ENCODE measurements around the gene NRF1. TPM values are rescaled to one million over a fixed set of nuclear protein-coding genes. Genes with fewer than 3 reads are reported as not detected.
A peak's percentile ranks its signal among the peaks of the same experiment; 100 is the strongest.

NRF1 gene
- total and polyA plus RNA-seq, 2 of the 13 experiments (the other 11 are each of a cell fraction or from before 2014, with no cell fraction given), result 9.3 to 10.1 TPM

DNA sequence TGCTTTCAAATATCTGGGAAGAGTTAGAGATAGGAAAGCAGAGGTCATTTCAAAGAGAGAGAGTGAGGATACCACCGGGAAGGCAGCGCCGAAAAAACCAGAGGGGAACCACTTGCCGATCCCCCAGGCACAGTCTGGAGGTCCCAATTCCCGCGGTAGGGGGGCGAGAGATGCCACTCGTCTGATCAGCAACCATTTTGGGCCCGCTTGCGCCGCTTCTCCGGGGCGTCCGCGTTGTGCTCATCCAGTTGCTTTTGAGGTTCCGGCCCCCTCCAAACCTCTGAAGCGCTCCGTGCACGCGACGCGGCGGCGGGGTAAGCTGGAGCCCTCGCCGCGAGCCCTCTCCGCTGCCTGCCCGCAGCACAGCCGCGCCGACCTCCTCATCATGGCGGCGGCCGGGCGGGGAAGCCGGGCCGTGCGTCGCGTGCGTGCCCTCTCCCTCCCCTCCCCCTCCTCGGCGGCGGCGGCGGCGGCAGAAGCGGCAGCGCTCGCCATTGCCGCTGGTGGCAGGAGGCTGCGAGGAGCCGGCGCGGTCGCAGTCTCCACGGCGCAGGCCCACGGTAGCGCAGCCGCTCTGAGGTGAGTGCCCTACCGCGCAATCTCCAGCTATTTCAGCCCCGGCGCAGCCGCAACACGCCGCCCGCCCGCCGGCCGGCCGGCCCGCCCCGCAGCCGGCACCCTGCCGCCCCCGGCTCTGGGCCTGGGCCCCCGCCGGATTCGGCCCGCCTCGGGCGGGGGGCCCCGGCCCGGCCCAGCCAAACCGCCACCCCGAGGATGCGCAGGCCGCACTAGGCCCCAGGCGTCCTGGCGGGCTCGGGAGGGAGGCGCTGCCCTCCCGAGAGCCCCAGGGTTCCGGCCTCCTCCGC is at the start of gene NRF1 (continued):
- TF ChIP-seq, protein P1, sequence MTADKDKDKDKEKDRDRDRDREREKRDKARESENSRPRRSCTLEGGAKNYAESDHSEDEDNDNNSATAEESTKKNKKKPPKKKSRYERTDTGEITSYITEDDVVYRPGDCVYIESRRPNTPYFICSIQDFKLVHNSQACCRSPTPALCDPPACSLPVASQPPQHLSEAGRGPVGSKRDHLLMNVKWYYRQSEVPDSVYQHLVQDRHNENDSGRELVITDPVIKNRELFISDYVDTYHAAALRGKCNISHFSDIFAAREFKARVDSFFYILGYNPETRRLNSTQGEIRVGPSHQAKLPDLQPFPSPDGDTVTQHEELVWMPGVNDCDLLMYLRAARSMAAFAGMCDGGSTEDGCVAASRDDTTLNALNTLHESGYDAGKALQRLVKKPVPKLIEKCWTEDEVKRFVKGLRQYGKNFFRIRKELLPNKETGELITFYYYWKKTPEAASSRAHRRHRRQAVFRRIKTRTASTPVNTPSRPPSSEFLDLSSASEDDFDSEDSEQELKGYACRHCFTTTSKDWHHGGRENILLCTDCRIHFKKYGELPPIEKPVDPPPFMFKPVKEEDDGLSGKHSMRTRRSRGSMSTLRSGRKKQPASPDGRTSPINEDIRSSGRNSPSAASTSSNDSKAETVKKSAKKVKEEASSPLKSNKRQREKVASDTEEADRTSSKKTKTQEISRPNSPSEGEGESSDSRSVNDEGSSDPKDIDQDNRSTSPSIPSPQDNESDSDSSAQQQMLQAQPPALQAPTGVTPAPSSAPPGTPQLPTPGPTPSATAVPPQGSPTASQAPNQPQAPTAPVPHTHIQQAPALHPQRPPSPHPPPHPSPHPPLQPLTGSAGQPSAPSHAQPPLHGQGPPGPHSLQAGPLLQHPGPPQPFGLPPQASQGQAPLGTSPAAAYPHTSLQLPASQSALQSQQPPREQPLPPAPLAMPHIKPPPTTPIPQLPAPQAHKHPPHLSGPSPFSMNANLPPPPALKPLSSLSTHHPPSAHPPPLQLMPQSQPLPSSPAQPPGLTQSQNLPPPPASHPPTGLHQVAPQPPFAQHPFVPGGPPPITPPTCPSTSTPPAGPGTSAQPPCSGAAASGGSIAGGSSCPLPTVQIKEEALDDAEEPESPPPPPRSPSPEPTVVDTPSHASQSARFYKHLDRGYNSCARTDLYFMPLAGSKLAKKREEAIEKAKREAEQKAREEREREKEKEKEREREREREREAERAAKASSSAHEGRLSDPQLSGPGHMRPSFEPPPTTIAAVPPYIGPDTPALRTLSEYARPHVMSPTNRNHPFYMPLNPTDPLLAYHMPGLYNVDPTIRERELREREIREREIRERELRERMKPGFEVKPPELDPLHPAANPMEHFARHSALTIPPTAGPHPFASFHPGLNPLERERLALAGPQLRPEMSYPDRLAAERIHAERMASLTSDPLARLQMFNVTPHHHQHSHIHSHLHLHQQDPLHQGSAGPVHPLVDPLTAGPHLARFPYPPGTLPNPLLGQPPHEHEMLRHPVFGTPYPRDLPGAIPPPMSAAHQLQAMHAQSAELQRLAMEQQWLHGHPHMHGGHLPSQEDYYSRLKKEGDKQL (CRISPR knock-in tag; IDR thresholded peaks at IDR 0.05; ENCODE audit: low read depth), result no peak
- peak; percentile 23; the same call in 1 of the 2 replicates for TF ChIP-seq ESRRA (CRISPR knock-in tag; IDR thresholded peaks at IDR 0.05; ENCODE audit: low read depth)
- peak; percentile 86 for TF ChIP-seq SALL2 (CRISPR knock-in tag; IDR thresholded peaks at IDR 0.05)
- no peak for TF ChIP-seq FOXP1 (IDR thresholded peaks at IDR 0.05)
- no peak for TF ChIP-seq FOXP1 (CRISPR knock-in tag; IDR thresholded peaks at IDR 0.05)
- no peak for TF ChIP-seq HMG20A (CRISPR knock-in tag; IDR thresholded peaks at IDR 0.05; ENCODE audit: borderline replicate concordance)
- peak; percentile 86; the same call in 1 of the 2 replicates for TF ChIP-seq FOXC1 (CRISPR knock-in tag; IDR thresholded peaks at IDR 0.05; ENCODE audit: borderline replicate concordance)
- TF ChIP-seq KAT2B (IDR thresholded peaks at IDR 0.05; ENCODE audit: borderline replicate concordance, low read depth, low read length), result no peak
- TF ChIP-seq ZNF230 (CRISPR knock-in tag; IDR thresholded peaks at IDR 0.05), result no peak
- TF ChIP-seq ZNF644 (CRISPR knock-in tag; IDR thresholded peaks at IDR 0.05; ENCODE audit: low read depth), result no peak
- TF ChIP-seq ZFP82 (CRISPR knock-in tag; IDR thresholded peaks at IDR 0.05; ENCODE audit: borderline replicate concordance), result 0 out of 2 replicates have a peak, but pooled peaks have one; percentile 28
- 0 out of 2 replicates have a peak, but pooled peaks have one; percentile 32 for TF ChIP-seq ZNF737 (CRISPR knock-in tag; IDR thresholded peaks at IDR 0.05; ENCODE audit: borderline replicate concordance)
- peak; percentile 67 for TF ChIP-seq PHF20 (CRISPR knock-in tag; IDR thresholded peaks at IDR 0.05)
- peak; percentile 76 for TF ChIP-seq KDM2A (CRISPR knock-in tag; IDR thresholded peaks at IDR 0.05; ENCODE audit: borderline replicate concordance, low read depth)
- no peak for TF ChIP-seq ZNF382 (CRISPR knock-in tag; IDR thresholded peaks at IDR 0.05; ENCODE audit: borderline replicate concordance)
- TF ChIP-seq, protein P2, sequence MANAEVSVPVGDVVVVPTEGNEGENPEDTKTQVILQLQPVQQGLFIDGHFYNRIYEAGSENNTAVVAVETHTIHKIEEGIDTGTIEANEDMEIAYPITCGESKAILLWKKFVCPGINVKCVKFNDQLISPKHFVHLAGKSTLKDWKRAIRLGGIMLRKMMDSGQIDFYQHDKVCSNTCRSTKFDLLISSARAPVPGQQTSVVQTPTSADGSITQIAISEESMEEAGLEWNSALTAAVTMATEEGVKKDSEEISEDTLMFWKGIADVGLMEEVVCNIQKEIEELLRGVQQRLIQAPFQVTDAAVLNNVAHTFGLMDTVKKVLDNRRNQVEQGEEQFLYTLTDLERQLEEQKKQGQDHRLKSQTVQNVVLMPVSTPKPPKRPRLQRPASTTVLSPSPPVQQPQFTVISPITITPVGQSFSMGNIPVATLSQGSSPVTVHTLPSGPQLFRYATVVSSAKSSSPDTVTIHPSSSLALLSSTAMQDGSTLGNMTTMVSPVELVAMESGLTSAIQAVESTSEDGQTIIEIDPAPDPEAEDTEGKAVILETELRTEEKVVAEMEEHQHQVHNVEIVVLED (CRISPR knock-in tag; IDR thresholded peaks at IDR 0.05; ENCODE audit: borderline replicate concordance), result peak; percentile 98
- TF ChIP-seq RFX1 (IDR thresholded peaks at IDR 0.05), result no peak
- peak; percentile 97 for TF ChIP-seq MYC (CRISPR knock-in tag; IDR thresholded peaks at IDR 0.05; ENCODE audit: borderline replicate concordance)
- 0 out of 2 replicates have a peak, but pooled peaks have one; percentile 32 for TF ChIP-seq ZNF24 (IDR thresholded peaks at IDR 0.05)
- TF ChIP-seq ZNF605 (CRISPR knock-in tag; IDR thresholded peaks at IDR 0.05), result peak; percentile 49; the same call in 1 of the 2 replicates
- TF ChIP-seq YY1 (IDR thresholded peaks at IDR 0.05; ENCODE audit: insufficient read depth, insufficient replicate concordance, low read depth, low read length), result peak; percentile 98
- TF ChIP-seq, protein P3, sequence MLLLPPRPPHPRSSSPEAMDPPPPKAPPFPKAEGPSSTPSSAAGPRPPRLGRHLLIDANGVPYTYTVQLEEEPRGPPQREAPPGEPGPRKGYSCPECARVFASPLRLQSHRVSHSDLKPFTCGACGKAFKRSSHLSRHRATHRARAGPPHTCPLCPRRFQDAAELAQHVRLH (CRISPR knock-in tag; IDR thresholded peaks at IDR 0.05; ENCODE audit: borderline replicate concordance, low read depth), result no peak; the same call in 1 of the 2 replicates
